GM21528 (cell line): Measurements from ENCODE around the gene ATP8B1.

ENCODE experiments used
- ATAC-seq: cut with Tn5 transposase; IDR thresholded peaks from one replicate; pipeline ENCODE4 v1.9.1; 2021; ENCODE audit warnings: mild to moderate bottlenecking, moderate library complexity; ENCODE audit not compliant: unreplicated experiment, low FRiP score

The ATP8B1 gene

GRCh38 chr18:57794951-57795728 lies 8.0 kb downstream of the ATP8B1 start:
- ATAC-seq = no peak

- no peak for ATAC-seq
These were observed 9.7 kb downstream of the ATP8B1 start for GRCh38 chr18:57793302-57793986.

- ATAC-seq = no peak
These were observed 10.3 kb downstream of the ATP8B1 start for GRCh38 chr18:57792631-57793301.

GRCh38 chr18:57791911-57792310 lies 11.2 kb downstream of the ATP8B1 start:
- no peak for ATAC-seq

- no peak for ATAC-seq
These were observed 11.9 kb downstream of the ATP8B1 start for GRCh38 chr18:57791192-57791591.

GRCh38 chr18:57790316-57790715 lies 12.8 kb downstream of the ATP8B1 start:
- no peak for ATAC-seq

- ATAC-seq = no peak
These were observed 13.4 kb downstream of the ATP8B1 start for GRCh38 chr18:57789759-57790158.

- ATAC-seq = no peak
These were observed 14.0 kb downstream of the ATP8B1 start for GRCh38 chr18:57789090-57789489.

GRCh38 chr18:57787068-57787685 lies 15.9 kb downstream of the ATP8B1 start:
- ATAC-seq = no peak

GRCh38 chr18:57785751-57786437 lies 17.2 kb downstream of the ATP8B1 start:
- no peak for ATAC-seq

GRCh38 chr18:57784801-57785114 lies 18.4 kb downstream of the ATP8B1 start:
- ATAC-seq = no peak

GRCh38 chr18:57784034-57784800 lies 18.9 kb downstream of the ATP8B1 start:
- no peak for ATAC-seq

GRCh38 chr18:57782049-57782448 lies 21.1 kb downstream of the ATP8B1 start:
- no peak for ATAC-seq

GRCh38 chr18:57780706-57781347 lies 22.3 kb downstream of the ATP8B1 start:
- ATAC-seq = no peak

- ATAC-seq = no peak
These were observed 22.8 kb downstream of the ATP8B1 start for GRCh38 chr18:57780318-57780705.

GRCh38 chr18:57776767-57777166 lies 26.3 kb downstream of the ATP8B1 start:
- no peak for ATAC-seq

- ATAC-seq = no peak
These were observed 26.8 kb downstream of the ATP8B1 start for GRCh38 chr18:57776354-57776753.

- no peak for ATAC-seq
These were observed 27.2 kb downstream of the ATP8B1 start for GRCh38 chr18:57775937-57776336.

- ATAC-seq = no peak
These were observed 30.7 kb downstream of the ATP8B1 start for GRCh38 chr18:57772387-57772799.
